ENCODE results near the gene RAB13.

Gene RAB13

DNA sequence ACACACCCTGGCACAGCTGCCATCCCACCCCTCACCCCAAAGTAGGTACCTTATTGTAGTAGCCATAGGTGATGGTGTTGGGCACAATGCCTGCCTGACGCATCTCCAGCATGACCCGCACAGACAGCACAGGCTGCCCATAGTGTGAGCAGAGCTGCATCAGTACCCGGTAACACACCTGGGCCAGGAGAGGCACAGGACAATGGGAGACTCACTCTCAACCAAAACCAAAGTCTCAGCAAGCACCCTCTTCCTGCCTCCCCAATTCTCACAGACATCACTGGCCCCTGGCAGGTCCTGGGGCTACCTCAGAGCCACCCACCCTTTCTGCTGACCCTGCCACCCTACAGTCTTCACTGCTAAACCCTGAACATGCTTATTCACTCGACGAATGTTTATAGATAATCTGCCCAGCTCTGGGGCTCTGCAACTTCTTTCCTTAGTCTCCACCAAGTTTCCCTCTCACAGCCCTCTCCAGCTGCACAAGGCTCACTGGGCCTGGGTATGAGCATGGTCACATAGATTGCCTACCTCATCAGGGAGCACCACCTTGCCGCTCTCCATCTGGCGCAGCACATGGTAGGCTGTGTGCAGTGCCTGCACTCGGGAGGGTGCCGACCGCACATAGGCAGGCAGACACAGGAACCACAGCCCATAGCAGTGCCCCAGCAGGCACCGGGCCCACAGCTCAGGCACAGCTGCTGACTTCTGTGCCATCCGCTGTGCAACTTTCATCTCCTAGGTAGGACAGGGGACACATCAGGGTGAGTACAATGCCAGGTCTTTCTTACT, 49.9 kb downstream of the RAB13 start:
- Histone ChIP-seq H3K4me1 (ENCODE audit: insufficient read depth, low read length) (no peaks in the 10 kb centered on the region), H2AFZ (ENCODE audit: low read depth, low read length) (no peak overlapping the region), H4K20me1 (ENCODE audit: insufficient read depth, low read length) (peaks cover 4% of the 10 kb centered on the region; the same call in 1 of the 2 replicates), H3K9ac (ENCODE audit: low read depth, low read length) (no peak overlapping the region), H3K27me3 (ENCODE audit: insufficient read depth, low read length, poor library complexity) (no peaks in the 10 kb centered on the region), H3K27ac (ENCODE audit: low read length) (no peak overlapping the region), H3K36me3 (ENCODE audit: insufficient read depth, low read length) (peaks cover 84% of the 10 kb centered on the region), H3K4me2 (ENCODE audit: insufficient read depth, low read length) (no peak overlapping the region), H3K9me3 (ENCODE audit: insufficient read depth, low read length, severe bottlenecking) (no peaks in the 10 kb centered on the region), H3K4me3 (ENCODE audit: low read depth in 1 of 2, low read length in 2 of 2) (no peak overlapping the region), H3K79me2 (ENCODE audit: insufficient read depth, low read length) (no peaks in the 10 kb centered on the region)
- TF ChIP-seq EZH2 (IDR thresholded peaks at IDR 0.05; ENCODE audit: borderline replicate concordance, low read depth, low read length, severe bottlenecking) (no peak), CTCF (IDR thresholded peaks at IDR 0.05; ENCODE audit: borderline replicate concordance, extremely low read depth, low read length, poor library complexity, severe bottlenecking) (no peak)
- ATAC-seq (ENCODE audit: insufficient read depth, low read depth) (no peak), DNase-seq (no peak)

GRCh38 chr1:153934746-153935145, 51.4 kb downstream of the RAB13 start:
- H3K4me1 ChIP-seq (ENCODE audit: insufficient read depth, low read length) = no peaks in the 10 kb centered on the region

DNA sequence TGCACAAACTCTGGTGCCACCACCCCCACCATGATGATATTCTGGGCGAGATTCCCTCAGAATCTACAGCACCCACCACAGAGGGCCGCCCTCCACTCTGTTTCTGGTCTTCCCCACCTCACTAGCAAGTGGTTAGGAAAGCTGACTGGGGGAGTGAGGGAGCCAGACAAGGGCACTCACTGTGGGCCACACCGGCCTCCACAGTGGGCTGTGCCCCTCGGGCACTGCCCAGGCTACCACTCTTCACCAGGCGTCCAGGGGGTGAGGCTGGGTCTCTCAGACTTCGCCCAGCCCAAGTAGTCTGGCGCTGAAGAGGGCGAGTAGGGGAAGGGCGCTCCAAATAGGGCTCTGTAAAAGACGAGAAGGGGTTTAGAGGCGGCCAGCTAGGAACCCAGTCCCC, 52.2 kb downstream of the RAB13 start:
- Histone ChIP-seq H3K36me3 (ENCODE audit: insufficient read depth, low read length) (peaks cover 77% of the 10 kb centered on the region), H3K9ac (ENCODE audit: low read depth, low read length) (no peak overlapping the region), H3K27ac (ENCODE audit: low read length) (no peak overlapping the region), H3K4me1 (ENCODE audit: insufficient read depth, low read length) (no peaks in the 10 kb centered on the region), H3K27me3 (ENCODE audit: insufficient read depth, low read length, poor library complexity) (no peaks in the 10 kb centered on the region), H3K79me2 (ENCODE audit: insufficient read depth, low read length) (no peaks in the 10 kb centered on the region), H3K9me3 (ENCODE audit: insufficient read depth, low read length, severe bottlenecking) (no peaks in the 10 kb centered on the region), H4K20me1 (ENCODE audit: insufficient read depth, low read length) (no peaks in the 10 kb centered on the region), H3K4me2 (ENCODE audit: insufficient read depth, low read length) (no peak overlapping the region), H2AFZ (ENCODE audit: low read depth, low read length) (no peak overlapping the region), H3K4me3 (ENCODE audit: low read depth in 1 of 2, low read length in 2 of 2) (no peak overlapping the region)
- DNase-seq (no peak), ATAC-seq (ENCODE audit: insufficient read depth, low read depth) (no peak)
- no peak for TF ChIP-seq CTCF (IDR thresholded peaks at IDR 0.05; ENCODE audit: borderline replicate concordance, extremely low read depth, low read length, poor library complexity, severe bottlenecking)

More at GRCh38 chr1:153934746-153935145, 51.4 kb downstream of the RAB13 start:
- DNase-seq (no peak), ATAC-seq (ENCODE audit: insufficient read depth, low read depth) (no peak)
- no peaks in the 10 kb centered on the region for H3K9me3 ChIP-seq (ENCODE audit: insufficient read depth, low read length, severe bottlenecking)
- no peaks in the 10 kb centered on the region for H3K27me3 ChIP-seq (ENCODE audit: insufficient read depth, low read length, poor library complexity)
- TF ChIP-seq EZH2 (IDR thresholded peaks at IDR 0.05; ENCODE audit: borderline replicate concordance, low read depth, low read length, severe bottlenecking) = no peak
- no peak for TF ChIP-seq CTCF (IDR thresholded peaks at IDR 0.05; ENCODE audit: borderline replicate concordance, extremely low read depth, low read length, poor library complexity, severe bottlenecking)
- no peak overlapping the region for H3K27ac ChIP-seq (ENCODE audit: low read length)
- H3K9ac ChIP-seq (ENCODE audit: low read depth, low read length) = no peak overlapping the region
- H2AFZ ChIP-seq (ENCODE audit: low read depth, low read length) = no peak overlapping the region
- peaks cover 84% of the 10 kb centered on the region for H3K36me3 ChIP-seq (ENCODE audit: insufficient read depth, low read length)
- H3K79me2 ChIP-seq (ENCODE audit: insufficient read depth, low read length) = no peaks in the 10 kb centered on the region
- no peaks in the 10 kb centered on the region for H4K20me1 ChIP-seq (ENCODE audit: insufficient read depth, low read length)
- H3K4me3 ChIP-seq (ENCODE audit: low read depth in 1 of 2, low read length in 2 of 2) = no peak overlapping the region
- no peak overlapping the region for H3K4me2 ChIP-seq (ENCODE audit: insufficient read depth, low read length)

Measured in DND-41 (cell line).